Frontal cortex (tissue), 4 donors: ENCODE results near the gene COLQ. TPM values are rescaled to one million over a fixed set of nuclear protein-coding genes. Genes with fewer than 3 reads are reported as not detected.
"Not testable (repeated sequence)": the region's sequence is repeated elsewhere in the genome, so short reads cannot be mapped to it uniquely, and the experiment has no call there.

Experiments used
- DNase-seq, 2 donors: peaks; one replicate each; pipeline ENCODE4 v3.0.0; 2012; ENCODE audit warnings: low spot score in 2 of 2
- FAIRE-seq: peaks from 2 replicates; lab custom pipeline; 2012; peaks lifted over from hg19 to GRCh38; lab: Jason Lieb, UNC
- total RNA-seq: library from RNA; depleted of rRNA; stranded (reverse); fragments of >200 nt; gene quantifications from one replicate; pipeline ENCODE4 v1.2.3, GENCODE V29; 2014
- donor health status: control.
- donor health status: control.
- donor health status: control.

COLQ gene
- total RNA-seq, 1 donor from 2014 or later = 1.6 TPM

GRCh38 chr3:15495461-15496340, 25.8 kb downstream of the COLQ start:
- no peak for DNase-seq

GRCh38 chr3:15493436-15493835, 28.1 kb downstream of the COLQ start:
- DNase-seq (no peak), FAIRE-seq (no peak)

More at GRCh38 chr3:15495461-15496340, 25.8 kb downstream of the COLQ start:
- no peak for FAIRE-seq

- FAIRE-seq (no peak), DNase-seq (no peak)
Measured at GRCh38 chr3:15492847-15493360, 28.6 kb downstream of the COLQ start.

- FAIRE-seq (no peak), DNase-seq (no peak)
Measured at GRCh38 chr3:15491143-15491542, 30.4 kb downstream of the COLQ start.

- DNase-seq (no peak), FAIRE-seq (no peak)
Measured at GRCh38 chr3:15490158-15490557, 31.3 kb downstream of the COLQ start.

GRCh38 chr3:15488002-15488401, 33.5 kb downstream of the COLQ start:
- no peak for FAIRE-seq
- DNase-seq = no peak

GRCh38 chr3:15486979-15487378, 34.5 kb downstream of the COLQ start:
- FAIRE-seq = no peak
- DNase-seq = no peak

GRCh38 chr3:15486020-15486419, 35.5 kb downstream of the COLQ start:
- DNase-seq = no peak
- no peak for FAIRE-seq

GRCh38 chr3:15484551-15484950, 37.0 kb downstream of the COLQ start:
- not testable (repeated sequence) for DNase-seq, FAIRE-seq

- no peak for DNase-seq
- no peak for FAIRE-seq
Measured at GRCh38 chr3:15479400-15480224, 41.9 kb downstream of the COLQ start.

GRCh38 chr3:15478640-15478979, 42.9 kb downstream of the COLQ start:
- no peak for FAIRE-seq

GRCh38 chr3:15477951-15478639, 43.4 kb downstream of the COLQ start:
- FAIRE-seq (no peak), DNase-seq (no peak)

More at GRCh38 chr3:15478640-15478979, 42.9 kb downstream of the COLQ start:
- DNase-seq = no peak

GRCh38 chr3:15476378-15476777, 45.1 kb downstream of the COLQ start:
- FAIRE-seq = no peak
- DNase-seq = no peak

- no peak for DNase-seq
- no peak for FAIRE-seq
Measured at GRCh38 chr3:15475161-15475560, 46.3 kb downstream of the COLQ start.

- FAIRE-seq = no peak
- DNase-seq = no peak
Measured at GRCh38 chr3:15471861-15472260, 49.6 kb downstream of the COLQ start.

GRCh38 chr3:15470849-15471248, 50.7 kb downstream of the COLQ start:
- no peak for DNase-seq
- no peak for FAIRE-seq

GRCh38 chr3:15470261-15470660, 51.2 kb downstream of the COLQ start:
- FAIRE-seq (no peak), DNase-seq (no peak)

- DNase-seq (no peak), FAIRE-seq (no peak)
Measured at GRCh38 chr3:15467227-15468181, 54.0 kb downstream of the COLQ start.
